ENCODE measurements around the gene OR6Q1.

Gene OR6Q1

DNA sequence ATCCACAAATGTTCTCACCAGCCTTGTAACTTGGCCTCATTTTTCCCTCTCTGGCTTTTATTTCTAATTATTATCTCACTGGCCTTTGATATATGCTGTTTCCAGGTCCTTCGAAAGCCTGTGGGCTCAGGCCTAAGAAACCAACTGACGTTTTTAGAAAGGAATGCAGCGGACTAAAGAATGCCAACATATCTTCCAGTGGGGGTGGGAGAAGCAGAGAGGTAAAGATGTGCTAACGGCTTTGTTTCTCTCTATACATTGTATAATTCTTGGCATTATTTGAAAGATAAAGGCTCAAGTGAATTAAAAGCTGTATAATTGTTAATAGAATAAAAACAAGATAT lies 28.2 kb downstream of the OR6Q1 start:
- no peak for DNase-seq

DNA sequence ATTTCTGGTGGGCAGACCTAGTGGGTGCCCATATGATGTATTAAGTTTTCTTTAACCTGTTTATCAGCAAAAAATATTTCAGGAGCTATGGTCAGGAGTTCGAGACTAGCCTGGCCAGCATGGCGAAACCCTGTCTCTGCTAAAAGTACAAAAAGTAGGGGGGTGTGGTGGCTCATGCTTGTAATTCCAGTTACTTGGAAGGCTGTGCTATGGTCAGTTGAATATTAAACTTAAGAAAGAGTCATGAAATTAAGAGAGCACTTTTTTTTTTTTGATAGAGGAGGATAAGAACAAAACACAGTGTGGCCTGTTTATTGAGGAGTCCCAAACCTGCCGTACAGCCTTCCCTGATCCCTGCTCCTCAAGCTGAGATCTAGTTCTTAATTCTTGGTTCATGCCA lies 29.8 kb downstream of the OR6Q1 start:
- no peak for DNase-seq

DNA sequence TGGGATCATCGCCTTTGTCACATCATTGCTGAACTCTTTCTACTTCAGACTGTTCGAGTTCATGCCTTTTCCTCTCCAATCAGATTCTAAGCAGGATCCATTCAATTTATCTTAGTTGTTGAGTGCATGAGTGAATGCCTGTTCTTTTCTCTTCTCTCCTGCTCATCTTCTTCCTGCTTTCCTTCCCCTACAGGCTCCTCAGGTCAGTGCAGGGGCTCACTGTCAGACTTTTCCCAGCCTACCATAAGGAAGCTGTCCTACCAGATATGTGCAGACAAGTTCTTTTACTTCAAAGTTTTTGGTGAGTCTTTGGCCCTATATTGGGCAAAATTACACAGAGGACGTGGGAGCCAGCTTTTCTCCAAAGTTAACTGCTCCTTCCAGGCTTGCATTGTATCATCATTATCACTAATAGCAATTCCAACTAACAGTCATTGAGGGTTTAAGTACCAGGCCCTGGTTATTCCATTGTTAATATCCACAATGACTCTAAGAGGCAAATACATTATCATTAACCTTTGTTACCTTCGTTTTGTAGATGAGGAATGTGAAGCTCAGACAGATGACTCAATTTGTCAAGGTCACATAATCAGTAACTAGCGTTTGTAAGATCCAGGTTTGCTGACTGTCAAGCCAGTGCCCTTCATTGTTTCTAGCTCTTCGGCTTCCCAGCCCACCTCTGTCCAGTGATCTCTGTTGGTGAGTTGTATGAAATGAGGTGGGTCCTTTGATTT lies 30.4 kb downstream of the OR6Q1 start:
- no peak for DNase-seq

DNA sequence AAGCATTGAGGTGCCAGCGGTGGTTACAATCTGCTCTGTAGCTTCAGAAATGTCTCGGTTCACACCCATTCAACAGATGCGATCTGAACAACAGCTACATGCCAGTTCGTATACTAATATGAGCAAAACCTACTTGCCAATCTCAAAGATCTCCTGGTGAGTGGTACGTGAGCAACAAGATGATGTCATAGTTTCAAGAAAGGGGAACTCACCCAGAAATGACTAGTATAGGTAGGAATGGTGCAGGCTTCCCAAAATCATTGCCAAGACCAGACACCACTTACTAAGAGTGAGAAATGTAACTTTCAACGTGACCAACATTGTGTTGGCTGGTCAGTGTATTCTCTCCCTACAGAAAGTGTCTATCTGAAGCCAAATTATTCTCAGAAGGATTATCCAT lies 31.1 kb downstream of the OR6Q1 start:
- DNase-seq = no peak

DNA sequence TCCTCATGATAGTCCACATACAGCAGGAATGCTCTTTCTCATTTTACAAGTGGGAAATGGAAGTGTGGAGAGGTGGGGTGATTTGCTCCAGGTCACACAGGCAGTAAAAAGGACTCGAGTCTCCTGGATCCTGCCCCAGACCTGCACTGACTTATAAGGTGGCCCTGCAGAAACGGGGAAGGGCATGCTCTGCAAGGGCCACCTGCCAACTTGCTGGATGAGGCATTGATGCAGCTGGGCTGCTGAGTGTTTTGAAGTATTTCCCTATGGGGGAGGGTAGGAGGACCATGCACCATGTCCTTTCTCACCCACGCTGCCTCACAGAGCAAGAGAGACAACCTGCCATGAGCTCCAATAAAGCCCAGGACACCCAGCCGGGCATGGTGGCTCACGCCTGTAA lies 36.9 kb downstream of the OR6Q1 start:
- no peak for DNase-seq

DNA sequence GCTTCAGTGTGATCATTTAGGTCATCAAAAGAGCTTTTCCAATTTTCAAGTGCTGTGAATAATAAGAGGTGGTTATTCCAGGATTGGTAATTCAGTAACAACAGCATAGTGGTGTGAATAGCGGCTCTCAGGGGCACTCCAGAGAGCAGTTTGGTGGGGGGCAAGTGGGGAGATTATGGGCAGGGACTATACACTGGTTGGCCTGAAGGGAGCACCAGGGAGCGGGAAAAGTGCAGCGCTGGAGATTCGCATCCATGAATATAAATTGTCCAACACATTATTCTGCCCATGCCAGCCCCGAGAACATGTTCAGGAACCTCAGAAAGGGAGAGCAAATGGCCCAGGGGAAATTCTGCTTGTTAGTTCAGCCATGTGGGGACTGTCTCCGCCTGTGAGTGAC lies 37.9 kb downstream of the OR6Q1 start:
- DNase-seq = no peak

DNA sequence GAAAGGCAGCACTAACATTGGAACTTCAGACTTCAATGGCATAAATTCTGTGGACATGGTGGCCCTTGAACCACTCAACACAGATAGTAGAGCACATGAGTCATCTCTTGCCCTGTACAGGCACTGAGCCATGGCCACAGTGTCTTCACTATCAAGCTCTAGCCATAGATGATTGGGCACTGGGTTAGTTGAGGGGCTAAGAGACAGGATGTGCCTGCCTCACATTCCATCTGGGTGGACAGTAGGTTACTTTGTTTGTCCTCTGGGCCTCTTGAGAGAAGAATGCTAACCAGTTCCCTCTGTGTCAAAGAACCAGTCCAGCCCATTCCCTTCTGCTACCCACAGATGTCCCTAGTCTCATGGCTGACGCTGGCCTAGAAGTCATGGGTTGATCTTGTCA lies 39.8 kb downstream of the OR6Q1 start:
- DNase-seq = no peak

DNA sequence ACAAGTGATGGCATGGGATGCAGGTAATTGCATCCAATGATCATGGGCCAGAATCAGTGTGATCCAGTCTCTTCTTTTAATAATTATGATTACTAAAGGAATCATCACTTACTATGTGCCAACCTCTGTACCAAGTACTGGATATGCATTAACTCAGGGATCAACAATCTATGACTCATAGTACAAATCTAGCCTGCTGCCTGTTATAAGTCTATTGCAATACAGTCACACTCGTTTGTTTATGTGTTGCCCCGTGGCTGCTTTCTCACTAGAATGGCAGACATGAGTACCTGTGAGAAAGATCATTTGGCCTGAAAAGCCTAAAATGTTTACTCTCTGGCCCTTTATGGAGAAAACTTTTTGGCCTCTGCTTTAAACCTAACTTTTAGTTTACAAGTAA lies 45.0 kb downstream of the OR6Q1 start:
- no peak for DNase-seq

Measured in stimulated activated CD8-positive, alpha-beta memory T cell treated with anti-CD3 and anti-CD28 coated beads, Interleukin-4, amount 100 ng/mL, for 48 hours (primary cell).